ENCODE results near the gene TULP4.

Gene TULP4

DNA sequence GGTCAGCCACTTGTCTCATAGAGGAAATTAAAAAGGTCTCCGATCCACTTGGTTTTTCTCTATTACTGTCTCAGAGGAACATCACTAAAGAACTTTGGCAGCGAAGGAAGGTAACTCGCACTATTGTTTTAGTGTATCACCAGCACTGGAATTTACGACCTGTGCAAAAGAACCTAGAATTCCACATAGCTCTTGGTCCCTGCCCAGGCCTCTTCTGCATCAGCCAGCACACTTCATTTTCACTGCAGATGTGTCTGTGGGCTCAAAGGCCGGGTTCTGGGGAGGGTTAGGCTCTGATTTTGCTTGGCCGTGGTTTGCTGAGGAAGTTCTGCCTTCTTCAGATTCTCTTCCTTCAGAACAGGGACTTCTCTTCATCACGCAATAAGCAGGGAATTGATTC lies 144.9 kb downstream of the TULP4 start:
- TF ChIP-seq ZFX (IDR thresholded peaks at IDR 0.05; ENCODE audit: borderline replicate concordance) (no peak), CTCF (IDR thresholded peaks at IDR 0.05) (no peak)
- H3K27ac ChIP-seq: no peak overlapping the region

DNA sequence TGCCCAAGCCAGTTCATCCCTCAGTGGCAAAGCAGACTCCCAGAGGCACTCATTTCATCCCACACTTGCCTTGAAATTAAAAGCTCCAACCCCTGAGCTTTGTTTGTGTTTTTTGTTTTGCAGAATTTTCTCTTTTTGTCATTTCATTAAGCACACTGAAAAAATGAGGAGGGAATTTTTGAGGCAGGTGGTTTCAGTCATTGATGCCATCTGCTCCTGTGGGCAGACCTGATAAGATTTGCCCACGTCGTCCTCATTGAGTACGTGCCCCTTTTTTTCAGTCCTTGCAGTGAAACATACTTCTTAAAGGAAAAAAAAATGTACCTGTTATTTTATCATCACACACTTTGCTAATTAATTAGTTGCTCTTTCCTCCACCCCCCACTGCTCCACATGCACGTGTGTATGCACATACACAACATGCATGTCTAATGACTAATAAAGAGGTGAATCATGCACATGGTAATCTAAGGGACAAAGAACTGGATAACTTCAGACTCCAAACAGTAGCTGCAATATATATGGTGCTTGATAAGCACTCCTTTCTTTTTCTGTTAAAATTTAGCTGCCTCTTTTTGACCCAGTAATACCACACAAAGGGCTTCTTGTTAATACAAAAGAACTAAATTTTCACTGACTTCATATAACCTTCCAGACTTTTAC lies 145.5 kb downstream of the TULP4 start:
- no peak for TF ChIP-seq CTCF (IDR thresholded peaks at IDR 0.05)
- no peak for TF ChIP-seq ZFX (IDR thresholded peaks at IDR 0.05; ENCODE audit: borderline replicate concordance)
- no peak overlapping the region for H3K27ac ChIP-seq

DNA sequence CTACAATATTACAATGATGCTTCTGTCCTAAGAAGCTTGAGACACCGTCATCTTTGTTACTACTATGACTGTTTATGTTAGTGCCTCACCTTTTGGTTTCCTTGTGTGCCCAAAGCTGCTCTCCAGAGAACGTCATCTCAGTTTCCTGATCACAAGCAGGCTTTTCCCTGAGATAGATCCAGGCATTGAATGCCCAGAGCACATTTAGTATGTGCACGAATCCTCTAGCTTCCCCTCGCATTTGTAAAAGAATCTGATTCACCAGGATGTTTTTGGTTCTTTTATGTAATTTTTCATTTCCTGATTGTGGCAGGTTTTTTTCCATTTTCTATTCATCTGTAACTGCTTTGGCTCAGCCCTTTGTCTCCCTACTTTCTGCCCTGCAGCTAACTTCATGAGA lies 147.5 kb downstream of the TULP4 start:
- H3K27ac ChIP-seq: no peak overlapping the region
- TF ChIP-seq ZFX (IDR thresholded peaks at IDR 0.05; ENCODE audit: borderline replicate concordance): no peak
- no peak for TF ChIP-seq CTCF (IDR thresholded peaks at IDR 0.05)

DNA sequence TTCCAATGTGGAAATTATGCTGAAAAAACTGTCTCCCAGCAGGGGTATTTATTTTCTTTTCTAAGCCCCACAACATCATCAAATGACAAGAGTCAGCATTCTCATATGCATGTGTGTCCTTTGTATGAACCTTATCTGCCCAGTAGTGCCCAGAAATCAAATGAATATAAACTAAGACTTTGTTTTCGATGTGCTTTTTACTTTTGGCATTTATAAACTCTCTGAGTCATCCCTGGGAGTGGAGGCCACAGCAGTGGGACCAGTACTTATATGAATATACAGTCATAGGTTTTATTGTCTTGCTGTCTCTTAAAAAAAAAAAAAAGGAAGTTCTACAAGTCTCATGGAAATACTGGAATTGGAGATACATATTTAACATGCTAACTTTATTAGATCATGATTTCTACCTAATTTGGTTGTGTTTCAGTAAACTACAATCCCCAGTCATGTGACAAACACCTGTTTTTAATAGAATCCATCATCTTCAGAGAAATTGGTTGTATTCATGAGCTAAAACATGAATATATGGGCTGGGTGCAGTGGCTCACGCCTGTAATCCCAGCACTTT lies 148.4 kb downstream of the TULP4 start:
- TF ChIP-seq ZFX (IDR thresholded peaks at IDR 0.05; ENCODE audit: borderline replicate concordance) (no peak), CTCF (IDR thresholded peaks at IDR 0.05) (no peak)
- H3K27ac ChIP-seq: no peak overlapping the region

- TF ChIP-seq CTCF (IDR thresholded peaks at IDR 0.05) (no peak), ZFX (IDR thresholded peaks at IDR 0.05; ENCODE audit: borderline replicate concordance) (no peak)
These were observed 149.7 kb downstream of the TULP4 start for GRCh38 chr6:158461954-158462353.

DNA sequence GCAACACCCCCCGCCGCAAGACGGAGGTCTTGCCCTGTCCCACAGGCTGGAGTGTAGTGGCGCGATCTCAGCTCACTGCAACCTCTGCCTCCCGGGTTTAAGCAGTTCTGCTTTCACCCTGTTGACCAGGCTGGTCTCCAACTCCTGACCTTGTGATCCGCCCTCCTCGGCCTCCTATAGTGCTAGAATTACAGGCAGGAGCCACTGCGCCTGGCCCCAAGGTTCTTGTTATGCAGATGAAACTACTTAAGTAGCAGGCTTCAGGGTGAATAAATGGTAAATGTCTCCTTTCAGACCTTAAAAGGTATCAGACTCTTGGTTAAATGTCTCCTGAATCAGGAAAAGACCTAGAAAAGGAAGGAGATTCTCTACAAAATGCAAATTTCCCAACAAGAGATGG lies 152.2 kb downstream of the TULP4 start:
- TF ChIP-seq ZFX (IDR thresholded peaks at IDR 0.05; ENCODE audit: borderline replicate concordance): no peak
- no peak for TF ChIP-seq CTCF (IDR thresholded peaks at IDR 0.05)
- H3K27ac ChIP-seq: no peak overlapping the region

More at GRCh38 chr6:158461954-158462353, 149.7 kb downstream of the TULP4 start:
- H3K27ac ChIP-seq: no peak overlapping the region

DNA sequence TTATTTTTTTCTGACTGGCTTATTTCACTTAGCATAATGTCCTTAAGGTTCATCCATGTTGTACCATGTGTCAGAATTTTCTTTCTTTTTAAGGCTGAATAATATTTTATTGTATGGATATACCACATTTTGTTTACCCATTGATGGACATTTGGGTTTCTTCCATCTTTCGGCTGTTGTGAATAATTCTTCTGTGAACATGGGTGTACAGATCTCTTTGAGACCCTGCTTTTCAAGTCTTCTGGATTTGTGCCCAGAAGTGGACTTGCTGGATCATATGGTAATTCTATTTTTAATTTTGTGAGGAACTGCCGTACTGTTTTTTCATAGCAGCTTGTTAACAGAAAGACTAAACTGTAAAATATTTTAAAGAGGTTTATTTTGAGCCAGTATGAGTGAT lies 153.0 kb downstream of the TULP4 start:
- peak overlapping the region; percentile 80 for H3K27ac ChIP-seq
- TF ChIP-seq CTCF (IDR thresholded peaks at IDR 0.05) (no peak), ZFX (IDR thresholded peaks at IDR 0.05; ENCODE audit: borderline replicate concordance) (no peak)
